HG03039 (cell line): ENCODE data around the gene ATP1A2.

Experiments
- ATAC-seq: cut with Tn5 transposase; IDR thresholded peaks from one replicate; pipeline ENCODE4 v1.9.1; 2021; ENCODE audit warnings: mild to moderate bottlenecking, moderate library complexity; ENCODE audit not compliant: unreplicated experiment

The ATP1A2 gene

GRCh38 chr1:160139840-160140239 is 24.3 kb downstream of the ATP1A2 start:
- no peak for ATAC-seq

- ATAC-seq: no peak
Measured at GRCh38 chr1:160143695-160144094, 28.1 kb downstream of the ATP1A2 start.

- ATAC-seq: no peak
Measured at GRCh38 chr1:160144921-160145320, 29.4 kb downstream of the ATP1A2 start.

GRCh38 chr1:160146107-160146506 is 30.5 kb downstream of the ATP1A2 start:
- no peak for ATAC-seq

- ATAC-seq: no peak
Measured at GRCh38 chr1:160148121-160148520, 32.6 kb downstream of the ATP1A2 start.

GRCh38 chr1:160149233-160149632 is 33.7 kb downstream of the ATP1A2 start:
- ATAC-seq: no peak

GRCh38 chr1:160149716-160150115 is 34.2 kb downstream of the ATP1A2 start:
- ATAC-seq: no peak

GRCh38 chr1:160151303-160151702 is 35.7 kb downstream of the ATP1A2 start, which contains the start of gene ATP1A4:
Gene ATP1A4 (plus strand): TSS chr1:160151603. CDS start chr1:160152041, 438 bp downstream.
- ATAC-seq: no peak

- no peak for ATAC-seq
Measured at GRCh38 chr1:160154790-160155189, 39.2 kb downstream of the ATP1A2 start.

- no peak for ATAC-seq
Measured at GRCh38 chr1:160156361-160156760, 40.8 kb downstream of the ATP1A2 start.

GRCh38 chr1:160157174-160157573 is 41.6 kb downstream of the ATP1A2 start:
- no peak for ATAC-seq

GRCh38 chr1:160158031-160158430 is 42.5 kb downstream of the ATP1A2 start:
- ATAC-seq: no peak

GRCh38 chr1:160158534-160158933 is 43.0 kb downstream of the ATP1A2 start:
- no peak for ATAC-seq

- ATAC-seq: no peak
Measured at GRCh38 chr1:160159846-160160245, 44.3 kb downstream of the ATP1A2 start.

GRCh38 chr1:160161965-160162705 is 46.6 kb downstream of the ATP1A2 start:
- no peak for ATAC-seq

GRCh38 chr1:160162931-160163330 is 47.4 kb downstream of the ATP1A2 start:
- no peak for ATAC-seq

- ATAC-seq: no peak
Measured at GRCh38 chr1:160163615-160164014, 48.1 kb downstream of the ATP1A2 start.

- ATAC-seq: no peak
Measured at GRCh38 chr1:160164121-160164520, 48.6 kb downstream of the ATP1A2 start.

GRCh38 chr1:160166166-160166868 is 50.8 kb downstream of the ATP1A2 start:
- no peak for ATAC-seq

- ATAC-seq: no peak
Measured at GRCh38 chr1:160167056-160167455, 51.5 kb downstream of the ATP1A2 start.

- no peak for ATAC-seq
Measured at GRCh38 chr1:160167580-160167979, 52.0 kb downstream of the ATP1A2 start.

GRCh38 chr1:160168016-160168415 is 52.5 kb downstream of the ATP1A2 start:
- ATAC-seq: no peak
